SK-N-SH (cell line): Measurements from ENCODE around the gene PDGFB.

Experiments used
- EZH2phosphoT487 ChIP-seq: fragments of 200-600 bp; sonication (generic); IDR thresholded peaks from 2 replicates; pipeline ENCODE4 v1.6.1; 2017; ENCODE audit warnings: low read depth, mixed run types, mild to moderate bottlenecking, antibody characterized with exemption, moderate library complexity, borderline replicate concordance
- YY1 ChIP-seq: IDR thresholded peaks from 2 replicates; pipeline ENCODE4 v1.4.0; 2012; ENCODE audit warnings: low read depth, mild to moderate bottlenecking

GRCh38 chr22:39284142-39284980 lies 39.6 kb upstream of the PDGFB start:
- TF ChIP-seq YY1 = no peak
- no peak for TF ChIP-seq EZH2phosphoT487
